Erythroblast (primary cell): ENCODE measurements around the gene OGA.

ENCODE experiments used
- GATA1 ChIP-seq: IDR thresholded peaks from 2 replicates; pipeline ENCODE4 v1.6.1; 2011; ENCODE audit warnings: low read depth, mild to moderate bottlenecking, control low read depth, low read length, moderate library complexity
- POLR2A ChIP-seq: IDR thresholded peaks from 2 replicates; pipeline ENCODE4 v1.6.1; 2011; ENCODE audit warnings: mild to moderate bottlenecking, low read length

DNA sequence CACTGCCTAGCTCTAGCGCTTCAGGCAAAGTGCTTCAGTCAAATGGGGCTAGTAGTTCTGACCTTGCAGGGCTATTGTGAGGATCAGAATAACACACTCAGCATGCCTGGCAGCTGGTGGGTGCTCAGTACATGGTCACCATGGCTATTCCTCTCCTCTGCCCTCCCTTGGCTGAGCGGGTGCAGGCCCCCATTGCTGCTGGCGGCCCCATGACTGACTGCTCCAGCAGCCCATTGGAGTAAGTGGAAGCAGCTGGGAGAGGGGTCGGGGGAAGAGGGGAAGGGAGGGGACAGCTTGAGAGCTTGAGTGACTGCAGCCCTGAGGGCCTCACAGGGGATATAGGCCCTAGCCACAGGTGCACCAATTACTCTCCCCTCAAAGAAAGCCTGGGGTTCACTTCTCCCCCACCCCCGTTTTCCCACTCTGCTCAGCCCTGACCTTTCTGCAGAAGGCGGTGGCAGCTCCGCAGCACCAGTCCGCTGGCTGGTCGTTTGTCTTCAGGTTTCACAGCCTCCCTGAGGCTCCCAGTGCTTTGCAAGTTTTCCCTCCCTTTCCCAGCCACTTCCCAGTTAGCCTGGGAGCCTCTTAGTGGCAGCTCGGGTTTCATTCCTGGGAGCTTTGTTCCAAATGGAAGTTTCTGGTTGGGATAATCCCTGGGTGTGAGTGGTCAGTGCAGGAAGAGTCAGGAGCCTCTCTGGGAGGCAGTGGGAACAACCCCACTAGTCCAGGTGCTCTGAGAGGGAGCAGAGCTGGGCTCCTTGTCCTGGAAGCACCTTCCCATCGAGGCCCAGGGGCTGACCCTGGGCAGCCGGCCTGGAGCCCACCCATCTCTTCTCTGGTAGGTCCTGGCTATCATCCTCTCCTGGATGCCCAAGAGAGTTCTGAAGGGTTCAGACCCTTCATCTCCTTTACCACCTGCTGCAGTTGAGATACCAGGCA is 58.7 kb downstream of the OGA start:
- TF ChIP-seq POLR2A (no peak), GATA1 (no peak)
